ENCODE data around the gene LEPROT. TPM values are rescaled to one million over a fixed set of nuclear protein-coding genes. Genes with fewer than 3 reads are reported as not detected.
A peak's percentile ranks its signal among the peaks of the same experiment; 100 is the strongest.

Gene LEPROT
- total and polyA plus RNA-seq, 2 of the 8 experiments (the other 6 are each of a cell fraction or from before 2014, with no cell fraction given): 25.7 to 27.2 TPM

GRCh38 chr1:65432918-65433317 is 12.4 kb downstream of the LEPROT start:
- H3K4me3 ChIP-seq (ENCODE audit: extremely low read depth in 1 of 4, insufficient read depth in 2 of 4, low read depth in 3 of 4, low read length in 4 of 4): peak overlapping the region in 1 of 4 experiments; percentile 16; a peak in 1 of 8 replicates
- H4K5ac ChIP-seq (ENCODE audit: insufficient read length, low read depth, low read length): no peak overlapping the region
- H4K91ac ChIP-seq (replicated peaks; ENCODE audit: insufficient read length, low read length): no peak overlapping the region
- no peaks in the 10 kb centered on the region for H3K23me2 ChIP-seq (ENCODE audit: low read depth, low read length)
- peaks cover 0 to 19% (median 0%) of the 10 kb centered on the region in 4 experiments; a peak in 1 of 8 replicates for H3K36me3 ChIP-seq (ENCODE audit: control insufficient read depth in 2 of 4, insufficient read depth in 4 of 4, low read length in 3 of 4)
- H3K9ac ChIP-seq (replicated peaks in 1 of 4; ENCODE audit: extremely low read depth in 1 of 4, low read depth in 3 of 4, low read length in 3 of 4): no peak overlapping the region
- no peak overlapping the region for H3K14ac ChIP-seq (ENCODE audit: insufficient read length)
- no peaks in the 10 kb centered on the region; the same call in 1 of the 2 replicates for H3K79me1 ChIP-seq (ENCODE audit: low read depth, low read length)
- no peak overlapping the region for H3K27ac ChIP-seq (ENCODE audit: low read depth, low read length)
- no peak overlapping the region for H3K4ac ChIP-seq (replicated peaks; ENCODE audit: insufficient read length, low read depth, low read length)
- ChIA-PET POLR2A (ENCODE audit: partially characterized antibody) (interaction anchor here (0.9 to 1.8 kb wide), 4 partner anchors 8 to 25 kb away, joined by 3 to 5 read pairs (median 4); partner anchors contain the start of genes LEPR and LEPROT), CTCF (ENCODE audit: partially characterized antibody) (interaction anchor here (0.9 to 4.7 kb wide), 3 partner anchors 8 to 257 kb away, joined by 3 to 58 read pairs (median 3); no protein-coding TSS in a partner anchor)
- no peak overlapping the region for H3K18ac ChIP-seq (ENCODE audit: extremely low read depth, low read length)
- H2BK5ac ChIP-seq (ENCODE audit: low read depth, low read length): no peak overlapping the region
- H2AK5ac ChIP-seq (ENCODE audit: low read depth, low read length): no peak overlapping the region
- no peak overlapping the region for H2BK120ac ChIP-seq (replicated peaks; ENCODE audit: low read depth, low read length)
- TF ChIP-seq MAX (IDR thresholded peaks at IDR 0.05) (0 out of 2 replicates have a peak, but pooled peaks have one; percentile 22), JUND (IDR thresholded peaks at IDR 0.05; ENCODE audit: low read length) (no peak)
- no peak overlapping the region for H2BK12ac ChIP-seq (ENCODE audit: low read depth, low read length)
- DNase-seq (ENCODE audit: low read depth in 1 of 2, low spot score in 2 of 2) (no peak), FAIRE-seq (peak; percentile 69)
- no peaks in the 10 kb centered on the region for H4K20me1 ChIP-seq (replicated peaks in 1 of 2; ENCODE audit: control insufficient read depth in 1 of 2, insufficient read depth in 2 of 2, low read length in 2 of 2)
- H2BK15ac ChIP-seq (ENCODE audit: low read length): no peak overlapping the region
- no peak overlapping the region for H3K56ac ChIP-seq (replicated peaks; ENCODE audit: insufficient read length, low read depth, low read length)
- peak overlapping the region; percentile 47 to 53; a peak in 3 of 4 replicates for H3K4me2 ChIP-seq (ENCODE audit: insufficient read depth in 1 of 2, low read depth in 2 of 2, low read length in 2 of 2)
- no peak overlapping the region for H2BK20ac ChIP-seq (ENCODE audit: low read length)
- peaks cover 2 to 14% (median 9%) of the 10 kb centered on the region in 4 experiments; a peak in 5 of 7 replicates for H3K4me1 ChIP-seq (replicated peaks in 1 of 4; ENCODE audit: control insufficient read depth in 3 of 4, insufficient read depth in 4 of 4, low read length in 3 of 4)
- no peak overlapping the region for H2AFZ ChIP-seq (ENCODE audit: low read length)
- H4K8ac ChIP-seq (ENCODE audit: extremely low read depth, insufficient read depth, low read length): no peak overlapping the region
- no peaks in the 10 kb centered on the region for H3K27me3 ChIP-seq (replicated peaks in 1 of 4; ENCODE audit: control insufficient read depth in 3 of 4, extremely low read depth in 1 of 4, insufficient read depth in 3 of 4, low read length in 3 of 4)
- WGBS, 2 experiments (ENCODE audit: extremely low coverage in 1 of 2, insufficient coverage in 1 of 2, insufficient read length in 1 of 2, insufficient replicate concordance in 2 of 2, low coverage in 1 of 2, low lambda C conversion rate in 2 of 2, missing lambda C conversion rate in 1 of 2): 22% methylated on average over 8 of the region's 8 CpGs; no CpG with 5 or more reads in 1 of the 2 experiments
- H3K23ac ChIP-seq (ENCODE audit: insufficient read length): no peak overlapping the region
- H3K79me2 ChIP-seq (ENCODE audit: control insufficient read depth in 1 of 2, insufficient read depth in 2 of 2, low read length in 2 of 2): no peaks in the 10 kb centered on the region
- H3K9me3 ChIP-seq (ENCODE audit: insufficient read depth in 2 of 2, low read depth in 1 of 2, low read length in 1 of 2): no peaks in the 10 kb centered on the region

Measured in H1 (cell line).